ENCODE data around the gene ORAI1.

DNA sequence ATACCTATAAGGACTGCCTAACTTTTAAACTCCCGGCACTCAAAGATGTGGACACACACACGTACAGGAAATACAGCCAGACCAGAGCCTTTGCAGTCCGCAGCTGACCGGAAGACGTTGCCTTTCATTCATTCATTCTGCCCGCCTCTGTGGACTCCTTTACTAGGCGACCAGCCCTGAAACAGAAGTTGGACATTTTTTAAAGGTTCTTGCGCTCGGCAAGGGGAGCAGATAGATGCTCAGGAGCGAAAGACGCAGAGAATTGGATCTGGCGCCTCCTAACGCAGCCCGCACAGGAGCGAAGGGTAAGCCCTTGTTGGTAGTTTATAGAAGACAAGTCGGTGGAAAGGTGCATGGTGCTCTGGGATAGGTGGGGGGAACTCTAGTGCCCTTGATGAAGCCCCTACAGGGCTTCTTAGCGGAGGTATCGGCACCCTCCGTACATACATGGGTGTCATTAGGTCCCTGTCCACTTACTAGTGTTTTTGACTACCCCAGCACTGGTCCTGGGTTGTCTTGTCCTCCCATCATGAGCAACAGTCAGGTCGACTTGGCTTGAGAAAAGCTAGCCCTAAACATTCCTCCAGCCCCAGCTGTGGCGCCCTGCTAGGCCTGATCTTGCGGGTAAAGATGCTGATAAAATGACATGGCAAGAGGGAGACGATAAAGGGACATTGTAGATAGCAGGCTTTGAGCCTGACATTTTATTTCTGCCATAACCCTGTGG is 45.2 kb upstream of the ORAI1 start, which contains the start of gene KDM2B:
- TF ChIP-seq YY1 (IDR thresholded peaks at IDR 0.05; ENCODE audit: low read depth) (no peak), CTCF (IDR thresholded peaks at IDR 0.05) (no peak; the same call in 1 of the 2 replicates), FOSL2 (IDR thresholded peaks at IDR 0.05; ENCODE audit: borderline replicate concordance, low read depth) (no peak), FOXJ3 (CRISPR knock-in tag; IDR thresholded peaks at IDR 0.05) (no peak), RCOR1 (IDR thresholded peaks at IDR 0.05; ENCODE audit: low read length) (no peak), EP300 (IDR thresholded peaks at IDR 0.05; ENCODE audit: borderline replicate concordance in 1 of 2, low read depth in 1 of 2, low read length in 1 of 2) (no peak), TEAD4 (IDR thresholded peaks at IDR 0.05; ENCODE audit: borderline replicate concordance, insufficient read depth) (no peak), EZH2phosphoT487 (IDR thresholded peaks at IDR 0.05; ENCODE audit: borderline replicate concordance, low read depth) (no peak), POLR2AphosphoS5 (IDR thresholded peaks at IDR 0.05; ENCODE audit: low read depth, low read length) (no peak; the same call in 1 of the 2 replicates), MXI1 (IDR thresholded peaks at IDR 0.05; ENCODE audit: low read depth, low read length) (peak; percentile 68; the same call in 1 of the 2 replicates), ZBTB33 (IDR thresholded peaks at IDR 0.05; ENCODE audit: borderline replicate concordance, low read depth) (no peak)
